PC-3 (cell line): ENCODE measurements around the gene ALG6. TPM values are rescaled to one million over a fixed set of nuclear protein-coding genes. Genes with fewer than 3 reads are reported as not detected.

Experiments
- ATAC-seq: fragments of 200-7000 bp; cut with Tn5 transposase; 2 replicates; pipeline ENCODE4 v1.9.1; 2020; ENCODE audit warnings: mild to moderate bottlenecking, moderate library complexity
- BruUV-seq: library from RNA; stranded (reverse); fragments of 400-500 nt; replicated peaks from 2 replicates; lab custom pipeline; 2021; lab: Mats Ljungman, UMichigan
- CTCF ChIA-PET: fragments of 300-600 bp; sonication (Branson Sonifier 250); formaldehyde crosslinking; loops from one replicate; lab custom pipeline; 2022; ENCODE audit warnings: antibody characterized with exemption; lab: Charles Lee
- POLR2A ChIA-PET: fragments of 300-600 bp; sonication (Branson Sonifier 250); formaldehyde crosslinking; loops from one replicate; lab custom pipeline; 2022; ENCODE audit warnings: antibody characterized with exemption; ENCODE audit not compliant: unreplicated experiment; lab: Charles Lee
- DNase-seq: peaks from one replicate; pipeline ENCODE4 v3.0.0-alpha.2; 2015
- H2AFZ ChIP-seq: fragments of 300-600 bp; sonication (generic); 2 replicates; pipeline ENCODE4 v1.6.0; 2016; ENCODE audit warnings: antibody characterized with exemption, low read length
- H3F3A ChIP-seq: fragments of 300-600 bp; sonication (generic); one replicate; pipeline ENCODE4 v1.6.0; 2017; ENCODE audit warnings: antibody characterized with exemption, low read length, control low read depth, mild to moderate bottlenecking; ENCODE audit not compliant: unreplicated experiment
- H3K27ac ChIP-seq: fragments of 300-600 bp; sonication (generic); 2 replicates; pipeline ENCODE4 v1.5.1; 2016; ENCODE audit warnings: mild to moderate bottlenecking, low read length
- H3K27me3 ChIP-seq: fragments of 300-600 bp; sonication (generic); 2 replicates; pipeline ENCODE4 v1.6.1; 2016; ENCODE audit warnings: low read length, mixed read lengths
- H3K36me3 ChIP-seq: fragments of 300-600 bp; sonication (generic); 2 replicates; pipeline ENCODE4 v1.6.1; 2016; ENCODE audit warnings: low read depth, mixed run types, low read length, mixed read lengths
- H3K4me1 ChIP-seq: fragments of 300-600 bp; sonication (generic); 2 replicates; pipeline ENCODE4 v1.5.1; 2016; ENCODE audit warnings: low read length; ENCODE audit not compliant: insufficient read depth
- H3K4me2 ChIP-seq: fragments of 300-600 bp; sonication (generic); 2 replicates; pipeline ENCODE4 v1.6.0; 2016; ENCODE audit warnings: low read length
- H3K4me3 ChIP-seq: fragments of 300-600 bp; sonication (generic); 2 replicates; pipeline ENCODE4 v1.5.1; 2016; ENCODE audit warnings: mild to moderate bottlenecking, low read length, mixed read lengths
- H3K79me2 ChIP-seq: fragments of 300-600 bp; sonication (generic); 2 replicates; pipeline ENCODE4 v1.6.1; 2017; ENCODE audit warnings: low read length, mixed read lengths
- H3K9ac ChIP-seq: fragments of 300-600 bp; sonication (generic); 2 replicates; pipeline ENCODE4 v1.6.0; 2016; ENCODE audit warnings: mild to moderate bottlenecking, low read length
- H3K9me2 ChIP-seq: fragments of 300-600 bp; sonication (generic); replicated peaks from 2 replicates; pipeline ENCODE4 v1.6.1; 2016; ENCODE audit warnings: mixed run types, low read length, mixed read lengths
- H3K9me3 ChIP-seq: fragments of 300-600 bp; sonication (generic); 2 replicates; pipeline ENCODE4 v1.6.1; 2016; ENCODE audit warnings: low read length, mixed read lengths
- H4K20me1 ChIP-seq: fragments of 300-600 bp; sonication (generic); 2 replicates; pipeline ENCODE4 v1.6.1; 2016; ENCODE audit warnings: low read length, mixed read lengths
- EZH2 ChIP-seq: fragments of 300-600 bp; sonication (generic); IDR thresholded peaks from one replicate; pipeline ENCODE4 v1.6.1; 2017; ENCODE audit warnings: antibody characterized with exemption, mild to moderate bottlenecking, low read length; ENCODE audit not compliant: unreplicated experiment
- intact Hi-C: fragments of 100-400 bp; cut with micrococcal nuclease; formaldehyde crosslinking; loops from 2 replicates; pipeline ENCODE4 v1.9.0; 2023
- microRNA-seq: library from miRNA; unstranded; fragments of <30 nt; microRNA quantifications from one replicate; pipeline ENCODE4 v1.1.0, GENCODE V29; 2020; ENCODE audit not compliant: unreplicated experiment
- total RNA-seq: library from RNA; depleted of rRNA; stranded (reverse); fragments of >200 nt; gene quantifications from 2 replicates; pipeline ENCODE4 v1.2.3, GENCODE V29; 2014; rRNA removed

The ALG6 gene
- total RNA-seq, 1 experiment from 2014 or later = 17.3 TPM

GRCh38 chr1:63487336-63488065, 120.1 kb downstream of the ALG6 start:
- peak; percentile 94 for ATAC-seq
- H3K9ac ChIP-seq = peak overlapping the region; percentile 32; the same call in 1 of the 2 replicates
- CTCF ChIA-PET = no interaction called here

More at GRCh38 chr1:63487336-63488065, 120.1 kb downstream of the ALG6 start:
- no peaks in the 10 kb centered on the region for H3K36me3 ChIP-seq
- H3K27ac ChIP-seq = peak overlapping the region; percentile 88
- no peaks in the 10 kb centered on the region for H3K79me2 ChIP-seq
- DNase-seq = peak; percentile 87
- POLR2A ChIA-PET = no interaction called here
- H3K27me3 ChIP-seq = no peaks in the 10 kb centered on the region
- H3F3A ChIP-seq = peaks cover 2% of the 10 kb centered on the region
- peaks cover 19% of the 10 kb centered on the region for H3K4me1 ChIP-seq
- H3K9me2 ChIP-seq = no peaks in the 10 kb centered on the region
- H2AFZ ChIP-seq = no peak overlapping the region; the same call in 1 of the 2 replicates
- peak overlapping the region; percentile 58 for H3K4me2 ChIP-seq
- H3K4me3 ChIP-seq = peak overlapping the region; percentile 5; the same call in 1 of the 2 replicates
- H3K9me3 ChIP-seq = no peaks in the 10 kb centered on the region
- TF ChIP-seq EZH2 = no peak
- intact Hi-C loops = loop anchor here (1.0 kb wide), 1 partner anchor 24 kb away; no protein-coding TSS in a partner anchor
- no TSS peak for BruUV-seq
- no peaks in the 10 kb centered on the region for H4K20me1 ChIP-seq

Small RNAs within 50 kb of the gene (microRNA-seq; reads per million reads assigned to microRNA genes)
- not detected for gene MIR6068

Other genes starting within 250 kb of the ALG6 start
- gene FOXD3, start 45.1 kb upstream of the ALG6 start, total RNA-seq = 0.17 TPM in 1 of 2 replicates, not detected in the other
- 31.3 and 44.8 TPM in 2 replicates for gene ITGB3BP, start 155.6 kb downstream of the ALG6 start, total RNA-seq
- 3.6 and 4.5 TPM in 2 replicates for gene EFCAB7, start 155.9 kb downstream of the ALG6 start, total RNA-seq
- gene PGM1, start 225.8 kb downstream of the ALG6 start, total RNA-seq = 124 and 132 TPM in 2 replicates